ENCODE data around the gene CDH1. TPM values are rescaled to one million over a fixed set of nuclear protein-coding genes. Genes with fewer than 3 reads are reported as not detected.

The CDH1 gene
- total RNA-seq, 2 donors from 2014 or later, result 0.38 to 0.59 TPM

- no peaks in the 10 kb centered on the region for H3K4me1 Mint-ChIP-seq (ENCODE audit: low read depth in 2 of 2)
- no peak overlapping the region for H3K4me3 Mint-ChIP-seq
- H3K36me3 Mint-ChIP-seq, result peaks cover 5% of the 10 kb centered on the region
Measured at GRCh38 chr16:68883685-68884084, 146.6 kb downstream of the CDH1 start.

GRCh38 chr16:68884401-68884800 lies 147.3 kb downstream of the CDH1 start:
- H3K27ac Mint-ChIP-seq, result no peak overlapping the region
- H3K27me3 Mint-ChIP-seq, result no peaks in the 10 kb centered on the region
- DNase-seq (ENCODE audit: low spot score) (no peak), ATAC-seq (no peak)
- no peaks in the 10 kb centered on the region for H3K9me3 Mint-ChIP-seq
- H3K4me1 Mint-ChIP-seq (ENCODE audit: low read depth in 2 of 2), result no peaks in the 10 kb centered on the region
- peaks cover 5% of the 10 kb centered on the region for H3K36me3 Mint-ChIP-seq
- H3K4me3 Mint-ChIP-seq, result no peak overlapping the region

More at GRCh38 chr16:68883685-68884084, 146.6 kb downstream of the CDH1 start:
- Mint-ChIP-seq H3K27ac (no peak overlapping the region), H3K27me3 (no peaks in the 10 kb centered on the region), H3K9me3 (no peaks in the 10 kb centered on the region)
- DNase-seq (ENCODE audit: low spot score) (no peak), ATAC-seq (no peak)

Other genes starting within 250 kb of the CDH1 start
- gene ZFP90, start 198.0 kb upstream of the CDH1 start, total RNA-seq, result 10 to 100 TPM; 21.5 to 29.8 TPM
- gene CDH3, start 92.0 kb upstream of the CDH1 start, total RNA-seq, result 1 to 10 TPM in 1 of 2 donors, under 1 TPM in 1; 0.88 to 2.3 TPM
- gene TANGO6, start 106.2 kb downstream of the CDH1 start, total RNA-seq, result 10 to 100 TPM; 26.6 to 62.3 TPM